SK-N-MC (cell line): Measurements from ENCODE around the gene ZNF516.

Source experiments
- EZH2 ChIP-seq: fragments of 200-600 bp; sonication (generic); IDR thresholded peaks from one replicate; pipeline ENCODE4 v1.6.1; 2017; ENCODE audit warnings: antibody characterized with exemption
- FOXP2 ChIP-seq: optimal IDR thresholded peaks from 2 replicates; pipeline ENCODE3; 2011; ENCODE audit warnings: mild to moderate bottlenecking, moderate library complexity; ENCODE audit not compliant: insufficient read depth; ENCODE audit errors: extremely low read length, control extremely low read depth
- POLR2AphosphoS5 ChIP-seq: IDR thresholded peaks from 2 replicates; pipeline ENCODE4 v1.6.1; 2012; ENCODE audit warnings: mild to moderate bottlenecking, low read depth, low read length, borderline replicate concordance

GRCh38 chr18:76407681-76408080 lies 87.4 kb downstream of the ZNF516 start:
- no peak for TF ChIP-seq POLR2AphosphoS5
- no peak for TF ChIP-seq EZH2
- no peak for TF ChIP-seq FOXP2
